ENCODE results near the gene MGAT3.
"Not testable (repeated sequence)": the region's sequence is repeated elsewhere in the genome, so short reads cannot be mapped to it uniquely, and the experiment has no call there.

The MGAT3 gene

DNA sequence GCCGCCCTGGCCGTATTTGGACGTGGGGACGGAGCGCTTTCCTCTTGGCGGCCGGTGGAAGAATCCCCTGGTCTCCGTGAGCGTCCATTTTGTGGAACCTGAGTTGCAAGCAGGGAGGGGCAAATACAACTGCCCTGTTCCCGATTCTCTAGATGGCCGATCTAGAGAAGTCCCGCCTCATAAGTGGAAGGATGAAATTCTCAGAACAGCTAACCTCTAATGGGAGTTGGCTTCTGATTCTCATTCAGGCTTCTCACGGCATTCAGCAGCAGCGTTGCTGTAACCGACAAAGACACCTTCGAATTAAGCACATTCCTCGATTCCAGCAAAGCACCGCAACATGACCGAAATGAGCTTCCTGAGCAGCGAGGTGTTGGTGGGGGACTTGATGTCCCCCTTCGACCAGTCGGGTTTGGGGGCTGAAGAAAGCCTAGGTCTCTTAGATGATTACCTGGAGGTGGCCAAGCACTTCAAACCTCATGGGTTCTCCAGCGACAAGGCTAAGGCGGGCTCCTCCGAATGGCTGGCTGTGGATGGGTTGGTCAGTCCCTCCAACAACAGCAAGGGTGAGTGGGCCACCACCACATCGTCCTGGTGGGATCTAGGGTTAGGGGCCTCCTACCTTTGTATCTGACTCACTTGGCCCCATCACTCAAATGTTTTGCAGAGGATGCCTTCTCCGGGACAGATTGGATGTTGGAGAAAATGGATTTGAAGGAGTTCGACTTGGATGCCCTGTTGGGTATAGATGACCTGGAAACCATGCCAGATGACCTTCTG is 64.5 kb downstream of the MGAT3 start:
- Mint-ChIP-seq H3K27ac (peak overlapping the region; percentile 97), H3K36me3 (peaks cover 60 to 61% of the 10 kb centered on the region in 2 donors), H3K4me3 (peak overlapping the region; percentile 85 to 99), H3K4me1 (peaks cover 44 to 69% of the 10 kb centered on the region in 2 donors)
- H3K27me3 Mint-ChIP-seq; ATAC-seq (replicated peaks); H3K9me3 Mint-ChIP-seq; DNase-seq: not testable (repeated sequence)

DNA sequence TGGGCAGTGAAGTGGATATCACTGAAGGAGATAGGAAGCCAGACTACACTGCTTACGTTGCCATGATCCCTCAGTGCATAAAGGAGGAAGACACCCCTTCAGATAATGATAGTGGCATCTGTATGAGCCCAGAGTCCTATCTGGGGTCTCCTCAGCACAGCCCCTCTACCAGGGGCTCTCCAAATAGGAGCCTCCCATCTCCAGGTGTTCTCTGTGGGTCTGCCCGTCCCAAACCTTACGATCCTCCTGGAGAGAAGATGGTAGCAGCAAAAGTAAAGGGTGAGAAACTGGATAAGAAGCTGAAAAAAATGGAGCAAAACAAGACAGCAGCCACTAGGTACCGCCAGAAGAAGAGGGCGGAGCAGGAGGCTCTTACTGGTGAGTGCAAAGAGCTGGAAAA is 65.3 kb downstream of the MGAT3 start:
- DNase-seq; ATAC-seq (replicated peaks); H3K27me3 Mint-ChIP-seq; H3K9me3 Mint-ChIP-seq: not testable (repeated sequence)
- peak overlapping the region; percentile 97 for H3K27ac Mint-ChIP-seq
- peaks cover 47 to 73% of the 10 kb centered on the region in 2 donors for H3K4me1 Mint-ChIP-seq
- H3K4me3 Mint-ChIP-seq = peak overlapping the region; percentile 85 to 99
- H3K36me3 Mint-ChIP-seq = peaks cover 63 to 64% of the 10 kb centered on the region in 2 donors

DNA sequence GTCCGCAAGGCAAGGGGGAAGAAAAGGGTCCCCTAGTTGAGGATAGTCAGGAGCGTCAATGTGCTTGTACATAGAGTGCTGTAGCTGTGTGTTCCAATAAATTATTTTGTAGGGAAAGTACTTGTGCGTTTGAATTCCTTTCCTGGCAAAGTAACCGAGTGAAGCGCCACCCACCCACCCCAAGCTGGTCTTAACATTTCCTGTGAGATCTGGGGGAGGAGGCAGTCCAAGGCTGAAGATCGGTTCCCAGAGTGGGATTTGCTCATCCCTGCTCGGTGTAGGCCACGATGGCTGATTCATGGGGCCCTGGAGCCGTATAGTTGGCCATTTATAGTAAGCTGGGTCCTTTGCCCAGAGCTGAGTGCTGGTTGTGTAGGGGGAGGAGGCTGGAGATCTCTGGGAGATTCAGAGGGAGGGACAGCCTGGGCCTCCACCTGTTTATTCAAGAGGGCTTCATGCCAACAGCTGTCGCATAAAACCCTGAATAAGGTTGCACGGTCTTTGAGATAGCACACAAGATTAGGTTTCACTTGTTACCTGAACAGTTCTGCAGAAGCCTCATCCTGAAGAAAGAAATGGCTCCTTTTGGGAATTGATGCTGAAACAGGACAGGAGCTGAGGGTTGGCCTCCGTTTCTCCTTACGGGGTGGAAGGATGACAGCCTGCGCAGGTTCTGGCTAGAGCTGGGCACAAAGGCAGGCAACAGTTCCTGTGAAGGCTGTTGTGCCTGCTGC is 65.9 kb downstream of the MGAT3 start:
- Mint-ChIP-seq H3K27ac (peak overlapping the region; percentile 97), H3K4me3 (peak overlapping the region; percentile 85 to 99), H3K27me3 (no peaks in the 10 kb centered on the region), H3K4me1 (peaks cover 49 to 80% of the 10 kb centered on the region in 2 donors), H3K9me3 (peaks cover 0 to 1% of the 10 kb centered on the region in 2 donors), H3K36me3 (peaks cover 63 to 69% of the 10 kb centered on the region in 2 donors)
- ATAC-seq (replicated peaks) (no peak), DNase-seq (no peak)

DNA sequence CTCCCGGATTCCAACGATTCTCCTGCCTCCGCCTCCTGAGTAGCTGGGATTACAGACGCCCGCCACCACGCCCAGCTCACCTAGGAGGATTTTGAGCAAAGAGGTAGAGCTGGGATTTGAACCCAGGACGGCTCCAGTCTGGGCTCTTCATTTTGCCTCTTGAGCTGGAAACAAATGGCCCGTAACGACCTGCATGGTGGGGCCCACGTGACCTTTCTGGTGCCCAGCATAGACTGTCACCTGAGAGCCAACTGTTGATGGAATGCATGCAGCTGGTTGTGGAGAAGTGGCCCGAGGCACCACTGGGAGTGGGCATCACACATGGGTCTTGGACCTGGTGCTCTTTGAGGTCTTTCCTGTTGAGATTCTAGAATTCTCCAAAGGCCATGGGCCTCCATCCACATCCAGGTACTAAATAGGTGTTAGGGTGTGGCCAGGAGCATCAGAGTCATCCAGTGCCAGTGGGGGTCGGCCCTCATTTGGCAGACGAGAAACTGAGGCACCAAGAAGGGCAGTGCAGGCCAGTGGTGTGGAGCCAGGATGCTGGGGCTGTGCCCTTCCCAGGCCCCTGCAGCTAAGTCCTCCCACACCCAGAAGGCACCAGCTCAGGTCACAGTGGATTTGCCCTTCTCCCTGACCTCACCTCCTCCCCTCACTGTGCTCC is 67.4 kb downstream of the MGAT3 start:
- Mint-ChIP-seq H3K36me3 (peaks cover 72 to 83% of the 10 kb centered on the region in 2 donors), H3K4me3 (peak overlapping the region; percentile 59 to 99), H3K27ac (peak overlapping the region; percentile 80), H3K27me3 (no peaks in the 10 kb centered on the region), H3K4me1 (peaks cover 59 to 88% of the 10 kb centered on the region in 2 donors), H3K9me3 (peaks cover 0 to 1% of the 10 kb centered on the region in 2 donors)
- DNase-seq = no peak
- ATAC-seq (replicated peaks) = no peak

DNA sequence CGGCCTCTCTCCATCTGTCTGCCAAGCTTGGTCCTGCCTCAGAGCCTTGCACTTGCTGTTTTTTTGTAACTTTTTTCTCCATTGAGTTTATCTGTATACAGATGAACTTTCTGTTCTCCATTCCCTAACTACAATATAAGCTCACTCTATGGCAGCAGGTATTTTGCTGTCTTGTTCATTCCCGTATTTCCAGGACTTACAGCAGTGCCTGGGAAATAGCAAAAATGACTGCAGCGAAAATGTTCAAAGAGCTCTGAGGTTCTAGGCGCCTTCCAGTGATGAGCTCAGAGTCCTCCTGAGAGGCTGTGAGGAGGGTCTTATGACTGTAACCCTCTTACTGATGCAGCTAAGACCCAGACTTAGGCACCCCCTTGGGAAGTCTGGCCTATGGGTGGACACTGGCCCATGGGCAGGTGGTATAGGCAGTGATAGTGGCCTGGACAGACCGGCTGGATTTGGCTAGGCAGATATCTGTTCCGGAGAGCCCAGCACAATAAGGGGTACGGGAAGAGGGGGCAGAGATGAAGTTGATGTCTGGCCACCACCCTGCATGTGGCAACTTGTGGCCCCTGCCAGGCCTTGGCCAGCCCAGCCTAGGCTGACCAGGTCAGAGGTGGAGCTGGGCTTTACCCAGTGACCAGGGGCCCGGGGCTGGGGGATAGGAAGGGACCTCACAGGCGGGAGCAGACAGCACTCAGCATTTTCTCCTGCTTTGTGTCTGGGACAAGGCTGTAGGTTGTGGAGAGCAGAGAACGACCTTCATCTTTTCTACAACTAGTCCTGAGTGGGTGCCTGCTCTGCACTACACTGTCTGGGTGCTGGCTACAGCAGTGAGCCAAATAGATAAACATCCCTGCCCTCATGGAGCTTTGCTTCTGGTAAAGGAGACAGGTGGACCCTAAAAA is 68.2 kb downstream of the MGAT3 start:
- ATAC-seq (replicated peaks) (no peak), DNase-seq (no peak)
- H3K4me1 Mint-ChIP-seq = peaks cover 67 to 92% of the 10 kb centered on the region in 2 donors
- peak overlapping the region; percentile 70 for H3K27ac Mint-ChIP-seq
- peak overlapping the region; percentile 59 for H3K4me3 Mint-ChIP-seq
- peaks cover 0 to 1% of the 10 kb centered on the region in 2 donors for H3K9me3 Mint-ChIP-seq
- peaks cover 78 to 90% of the 10 kb centered on the region in 2 donors for H3K36me3 Mint-ChIP-seq
- H3K27me3 Mint-ChIP-seq = no peaks in the 10 kb centered on the region

DNA sequence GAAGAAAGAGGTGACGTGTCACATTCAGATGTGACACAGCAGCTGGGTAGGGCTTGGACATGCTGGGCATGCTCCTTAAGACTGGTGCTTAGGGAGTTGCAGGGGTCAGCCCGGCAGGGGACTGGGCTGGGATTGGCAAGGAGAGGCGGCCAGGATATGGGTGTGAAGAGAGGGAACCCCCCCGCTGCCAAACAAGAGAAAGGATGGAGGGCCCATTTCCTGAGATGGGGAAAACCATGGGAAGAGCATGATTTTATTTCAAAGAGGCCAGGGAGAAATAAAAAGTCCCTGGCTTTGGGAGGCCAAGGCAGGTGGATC is 68.8 kb downstream of the MGAT3 start:
- ATAC-seq (replicated peaks) (no peak), DNase-seq (no peak)
- peak overlapping the region in 1 of 2 donors; percentile 62 for H3K4me3 Mint-ChIP-seq
- H3K27ac Mint-ChIP-seq = peak overlapping the region; percentile 38
- H3K4me1 Mint-ChIP-seq = peaks cover 71 to 92% of the 10 kb centered on the region in 2 donors
- H3K9me3 Mint-ChIP-seq = peaks cover 0 to 1% of the 10 kb centered on the region in 2 donors
- peaks cover 76 to 90% of the 10 kb centered on the region in 2 donors for H3K36me3 Mint-ChIP-seq
- H3K27me3 Mint-ChIP-seq = no peaks in the 10 kb centered on the region

DNA sequence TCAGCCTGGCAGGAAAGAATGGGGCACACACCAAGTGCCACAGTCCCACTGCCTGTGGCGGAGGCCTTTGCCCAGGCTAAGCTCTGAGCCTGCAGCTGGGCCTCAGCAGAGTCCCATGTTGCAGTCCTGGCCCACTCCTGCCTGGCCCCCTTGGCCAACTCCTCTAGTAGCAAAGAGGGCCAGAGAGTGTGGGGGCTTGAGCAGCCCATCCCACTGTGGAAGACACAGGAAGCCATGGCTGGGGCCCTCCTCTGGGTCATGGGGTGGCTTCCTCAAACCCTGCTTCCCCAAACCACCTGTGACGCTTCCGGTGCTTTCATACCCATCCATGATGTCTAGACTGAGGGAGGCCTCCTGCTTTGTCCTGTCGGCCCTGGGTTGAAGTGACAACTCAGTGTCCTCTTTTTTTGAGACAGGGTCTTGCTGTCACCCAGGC is 69.9 kb downstream of the MGAT3 start:
- peaks cover 68 to 88% of the 10 kb centered on the region in 2 donors for H3K36me3 Mint-ChIP-seq
- H3K4me3 Mint-ChIP-seq = peak overlapping the region in 1 of 2 donors; percentile 7

DNA sequence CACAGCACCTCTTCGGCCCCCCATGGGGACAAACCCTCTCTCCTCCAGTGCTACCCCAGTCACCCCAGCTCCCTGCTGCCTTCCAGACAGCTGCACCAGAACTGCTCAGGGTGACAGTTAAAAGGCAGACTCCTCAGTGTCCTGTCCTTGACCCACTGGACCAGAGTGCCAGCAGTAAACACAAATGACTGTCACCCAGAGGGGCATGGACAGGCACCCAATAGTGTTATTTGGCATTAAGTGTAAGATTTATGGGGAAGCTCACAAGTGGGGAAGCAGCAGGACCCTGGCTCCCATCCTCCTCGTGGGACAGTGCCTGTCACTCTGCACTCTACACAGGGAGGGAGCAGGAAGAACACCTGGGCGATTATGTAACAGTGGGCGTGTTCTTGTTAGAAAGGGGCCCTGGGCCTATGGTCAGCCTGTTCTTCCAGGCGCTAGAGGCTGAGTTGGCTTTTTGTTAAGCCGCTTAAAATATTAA is 70.7 kb downstream of the MGAT3 start:
- Mint-ChIP-seq H3K27me3 (no peaks in the 10 kb centered on the region), H3K4me1 (peaks cover 72 to 93% of the 10 kb centered on the region in 2 donors), H3K4me3 (peak overlapping the region in 1 of 2 donors; percentile 23), H3K27ac (peak overlapping the region; percentile 81), H3K36me3 (peaks cover 64 to 86% of the 10 kb centered on the region in 2 donors), H3K9me3 (peaks cover 0 to 1% of the 10 kb centered on the region in 2 donors)
- DNase-seq (no peak), ATAC-seq (replicated peaks) (no peak)

More for the DNA sequence above, 69.9 kb downstream of the MGAT3 start:
- peak overlapping the region; percentile 81 for H3K27ac Mint-ChIP-seq
- peaks cover 0 to 1% of the 10 kb centered on the region in 2 donors for H3K9me3 Mint-ChIP-seq
- H3K4me1 Mint-ChIP-seq = peaks cover 76 to 97% of the 10 kb centered on the region in 2 donors
- peak; percentile 17 to 35 for ATAC-seq (replicated peaks)
- H3K27me3 Mint-ChIP-seq = no peaks in the 10 kb centered on the region
- no peak for DNase-seq

DNA sequence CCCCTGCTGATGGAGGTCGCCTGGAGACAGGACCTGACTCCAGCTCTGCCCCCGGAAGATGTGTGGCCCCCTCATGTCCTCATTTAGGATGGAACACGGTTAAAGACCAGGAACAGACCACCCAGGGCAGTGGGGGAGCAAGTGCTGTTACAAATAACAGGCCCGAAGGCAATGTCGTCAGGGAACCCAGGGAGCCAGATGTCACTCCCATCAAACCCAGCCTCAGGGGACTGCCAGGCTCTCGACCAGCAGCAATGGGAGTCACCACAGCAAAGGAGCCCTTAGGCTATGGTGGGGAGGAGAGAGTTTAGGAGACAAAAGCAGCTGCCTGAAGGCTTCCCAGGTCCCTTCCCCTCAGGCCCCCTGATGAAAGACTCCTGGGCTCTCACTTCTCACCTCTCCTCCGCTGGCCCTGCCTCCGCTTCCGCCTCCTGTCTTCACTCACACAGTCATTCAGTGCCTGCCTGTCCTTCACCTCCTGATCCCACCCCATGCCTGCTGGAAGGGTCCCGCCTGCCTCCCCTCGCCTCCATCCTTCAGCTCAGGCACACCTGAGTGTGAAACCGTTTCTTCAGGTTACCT is 71.4 kb downstream of the MGAT3 start:
- no peak for DNase-seq
- Mint-ChIP-seq H3K27me3 (no peaks in the 10 kb centered on the region), H3K27ac (peak overlapping the region; percentile 89), H3K36me3 (peaks cover 58 to 81% of the 10 kb centered on the region in 2 donors), H3K4me1 (peaks cover 66 to 87% of the 10 kb centered on the region in 2 donors), H3K9me3 (peaks cover 0 to 1% of the 10 kb centered on the region in 2 donors), H3K4me3 (peak overlapping the region; percentile 82 to 92)
- ATAC-seq (replicated peaks) = no peak

DNA sequence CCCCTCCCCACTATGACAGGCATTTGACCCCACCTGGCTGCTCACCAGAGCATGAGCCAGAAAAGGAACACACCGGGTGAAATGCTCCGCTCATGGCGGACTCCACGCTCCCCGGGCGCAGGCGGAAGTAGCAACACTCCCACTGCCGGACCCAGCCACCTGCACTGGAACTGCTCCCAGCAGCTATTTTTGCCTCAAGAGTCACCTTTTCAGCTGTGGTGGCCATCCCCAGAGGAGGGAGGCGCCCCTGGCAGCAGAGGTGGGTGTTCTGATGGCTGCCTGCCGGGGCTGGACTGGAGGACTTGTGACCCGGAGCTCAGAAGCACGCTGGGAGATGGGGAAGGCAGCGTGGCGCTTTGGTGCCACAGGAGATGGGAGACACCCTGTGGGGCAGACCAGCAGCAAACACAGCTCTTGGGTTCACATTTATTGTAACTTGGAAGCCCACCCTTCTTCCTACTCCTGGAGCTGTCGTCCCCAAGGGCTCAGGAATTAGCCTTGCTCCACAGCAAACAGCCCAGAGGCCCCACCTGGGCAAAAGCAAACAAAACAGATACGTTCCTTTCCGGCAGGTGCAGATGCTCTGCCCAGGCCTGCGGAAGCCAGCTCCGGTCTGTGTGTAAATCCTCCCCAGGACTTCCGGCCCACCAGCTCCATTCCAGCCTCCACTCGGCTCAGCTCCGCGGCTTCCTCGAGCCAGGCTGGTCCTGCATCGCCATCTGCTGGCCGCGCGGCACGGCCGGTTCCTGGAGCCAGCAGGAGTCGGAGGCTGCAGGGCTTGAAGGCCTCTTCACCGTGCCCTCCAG is 72.1 kb downstream of the MGAT3 start:
- H3K36me3 Mint-ChIP-seq = peaks cover 53 to 77% of the 10 kb centered on the region in 2 donors
- peak; percentile 78 for DNase-seq
- no peaks in the 10 kb centered on the region for H3K27me3 Mint-ChIP-seq
- peak overlapping the region; percentile 82 to 92 for H3K4me3 Mint-ChIP-seq
- H3K9me3 Mint-ChIP-seq = peaks cover 0 to 1% of the 10 kb centered on the region in 2 donors
- ATAC-seq (replicated peaks) = peak; percentile 41 to 44
- H3K4me1 Mint-ChIP-seq = peaks cover 63 to 80% of the 10 kb centered on the region in 2 donors
- H3K27ac Mint-ChIP-seq = peak overlapping the region; percentile 89

DNA sequence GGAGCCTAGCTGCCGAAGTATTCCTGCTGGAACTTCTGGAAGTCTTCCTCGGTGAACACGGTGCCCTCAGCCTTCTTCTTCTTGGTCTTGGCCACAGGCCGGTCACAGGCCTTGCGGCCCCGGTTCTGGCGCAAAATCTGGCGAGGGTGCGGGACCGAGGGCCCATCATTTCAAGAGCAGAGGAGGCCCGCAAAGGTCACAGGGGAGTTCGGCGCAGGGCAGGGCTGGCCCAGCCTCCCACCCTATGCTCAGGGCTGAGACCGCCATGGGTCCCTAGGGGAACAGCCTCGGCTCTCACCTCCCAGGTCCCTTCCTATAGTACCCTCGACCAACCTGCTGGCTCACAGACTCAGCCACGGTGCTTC is 72.7 kb downstream of the MGAT3 start:
- ATAC-seq (replicated peaks) (no peak), DNase-seq (no peak)
- Mint-ChIP-seq H3K9me3 (peaks cover 0 to 1% of the 10 kb centered on the region in 2 donors), H3K4me3 (peak overlapping the region; percentile 82 to 92), H3K4me1 (peaks cover 61 to 78% of the 10 kb centered on the region in 2 donors), H3K27ac (peak overlapping the region; percentile 89), H3K36me3 (peaks cover 48 to 71% of the 10 kb centered on the region in 2 donors), H3K27me3 (no peaks in the 10 kb centered on the region)

DNA sequence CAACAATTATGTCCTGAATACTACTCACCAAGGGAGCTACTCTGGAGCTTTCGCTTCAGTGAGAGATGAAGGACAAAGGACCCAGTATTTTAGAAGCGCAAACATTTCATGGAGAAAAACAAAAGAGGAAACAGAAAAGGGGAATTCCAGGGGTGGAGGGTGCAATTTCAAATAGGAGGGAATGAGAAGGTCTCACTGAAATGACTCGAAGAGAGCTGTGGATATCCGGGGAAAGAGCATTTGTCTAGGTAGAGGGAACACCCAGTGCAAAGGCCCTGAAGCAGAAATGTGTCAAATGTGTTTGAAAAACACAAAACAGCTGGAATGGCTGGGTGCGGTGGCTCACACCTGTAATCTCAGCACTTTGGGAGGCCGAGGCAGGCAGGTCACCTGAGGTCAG is 73.3 kb downstream of the MGAT3 start:
- Mint-ChIP-seq H3K27ac (peak overlapping the region; percentile 89), H3K4me3 (peak overlapping the region; percentile 82 to 92)

More for the DNA sequence above, 73.3 kb downstream of the MGAT3 start:
- ATAC-seq (replicated peaks) = no peak
- DNase-seq = no peak
- peaks cover 0 to 1% of the 10 kb centered on the region in 2 donors for H3K9me3 Mint-ChIP-seq
- H3K36me3 Mint-ChIP-seq = peaks cover 42 to 65% of the 10 kb centered on the region in 2 donors
- H3K27me3 Mint-ChIP-seq = no peaks in the 10 kb centered on the region
- H3K4me1 Mint-ChIP-seq = peaks cover 58 to 78% of the 10 kb centered on the region in 2 donors
